Neutrophil (primary cell): Measurements from ENCODE around the gene CLTC.
"Not testable (repeated sequence)": the region's sequence is repeated elsewhere in the genome, so short reads cannot be mapped to it uniquely, and the experiment has no call there.

ENCODE experiments used
- H3K27ac ChIP-seq: fragments of 200-600 bp; sonication (generic); 2 replicates; pipeline ENCODE4 v1.5.1; 2016; ENCODE audit warnings: mild to moderate bottlenecking, moderate library complexity
- H3K27me3 ChIP-seq: fragments of 200-600 bp; sonication (generic); 2 replicates; pipeline ENCODE4 v1.6.0; 2016; ENCODE audit warnings: mild to moderate bottlenecking
- H3K36me3 ChIP-seq: fragments of 200-600 bp; sonication (generic); 2 replicates; pipeline ENCODE4 v1.5.1; 2017
- H3K4me1 ChIP-seq, 2 experiments: fragments of 200-600 bp in 1 of 2; sonication (generic) in 1 of 2; 1 replicate in 1 of 2; 2 replicates in 1 of 2; pipeline versions ENCODE4 v1.5.1 to v1.6.1; 2013 to 2016; ENCODE audit warnings: low read depth in 1 of 2, low read length in 1 of 2, mild to moderate bottlenecking in 1 of 2, moderate library complexity in 1 of 2; ENCODE audit not compliant: control insufficient read depth in 1 of 2, insufficient read depth in 1 of 2
- H3K4me3 ChIP-seq, 2 experiments: fragments of 200-600 bp in 1 of 2; sonication (generic) in 1 of 2; 1 replicate in 1 of 2; 2 replicates in 1 of 2; pipeline ENCODE4 v1.5.1; 2013 to 2016; ENCODE audit warnings: low read depth in 1 of 2, low read length in 1 of 2, mild to moderate bottlenecking in 1 of 2, moderate library complexity in 1 of 2
- H3K9me3 ChIP-seq: fragments of 200-600 bp; sonication (generic); 2 replicates; pipeline ENCODE4 v1.5.1; 2016
- TF ChIP-seq, protein P1 (sequence below): fragments of 200-600 bp; sonication (generic); IDR thresholded peaks from 2 replicates; pipeline ENCODE4 v1.5.1; 2016; ENCODE audit warnings: antibody characterized with exemption

Gene CLTC

DNA sequence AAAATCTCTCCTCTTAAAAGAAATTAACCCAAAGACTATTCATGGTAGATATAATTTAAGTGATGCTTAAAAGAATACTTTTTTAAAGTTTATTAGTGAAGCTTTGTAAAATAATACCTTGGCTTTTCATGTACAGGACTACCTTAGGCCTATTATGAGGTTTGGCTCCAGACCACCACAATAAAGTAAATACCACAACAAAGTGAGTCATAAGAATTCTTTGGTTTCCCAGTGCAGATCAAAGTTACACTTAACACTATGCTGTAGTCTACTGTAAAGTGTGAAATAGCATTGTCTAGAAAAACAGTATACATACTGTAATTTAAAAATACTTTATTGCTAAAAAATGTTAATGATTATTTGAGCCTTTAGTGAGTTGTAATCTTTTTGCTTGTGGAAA, 31.7 kb downstream of the CLTC start:
- H3K27ac ChIP-seq, result no peak overlapping the region
- H3K36me3 ChIP-seq, result peaks cover 93% of the 10 kb centered on the region
- H3K4me3 ChIP-seq, result no peak overlapping the region
- peaks cover 2 to 3% of the 10 kb centered on the region in 2 experiments for H3K4me1 ChIP-seq
- no peaks in the 10 kb centered on the region for H3K27me3 ChIP-seq
- TF ChIP-seq, protein P1, sequence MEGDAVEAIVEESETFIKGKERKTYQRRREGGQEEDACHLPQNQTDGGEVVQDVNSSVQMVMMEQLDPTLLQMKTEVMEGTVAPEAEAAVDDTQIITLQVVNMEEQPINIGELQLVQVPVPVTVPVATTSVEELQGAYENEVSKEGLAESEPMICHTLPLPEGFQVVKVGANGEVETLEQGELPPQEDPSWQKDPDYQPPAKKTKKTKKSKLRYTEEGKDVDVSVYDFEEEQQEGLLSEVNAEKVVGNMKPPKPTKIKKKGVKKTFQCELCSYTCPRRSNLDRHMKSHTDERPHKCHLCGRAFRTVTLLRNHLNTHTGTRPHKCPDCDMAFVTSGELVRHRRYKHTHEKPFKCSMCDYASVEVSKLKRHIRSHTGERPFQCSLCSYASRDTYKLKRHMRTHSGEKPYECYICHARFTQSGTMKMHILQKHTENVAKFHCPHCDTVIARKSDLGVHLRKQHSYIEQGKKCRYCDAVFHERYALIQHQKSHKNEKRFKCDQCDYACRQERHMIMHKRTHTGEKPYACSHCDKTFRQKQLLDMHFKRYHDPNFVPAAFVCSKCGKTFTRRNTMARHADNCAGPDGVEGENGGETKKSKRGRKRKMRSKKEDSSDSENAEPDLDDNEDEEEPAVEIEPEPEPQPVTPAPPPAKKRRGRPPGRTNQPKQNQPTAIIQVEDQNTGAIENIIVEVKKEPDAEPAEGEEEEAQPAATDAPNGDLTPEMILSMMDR, result no peak
- no peaks in the 10 kb centered on the region for H3K9me3 ChIP-seq

DNA sequence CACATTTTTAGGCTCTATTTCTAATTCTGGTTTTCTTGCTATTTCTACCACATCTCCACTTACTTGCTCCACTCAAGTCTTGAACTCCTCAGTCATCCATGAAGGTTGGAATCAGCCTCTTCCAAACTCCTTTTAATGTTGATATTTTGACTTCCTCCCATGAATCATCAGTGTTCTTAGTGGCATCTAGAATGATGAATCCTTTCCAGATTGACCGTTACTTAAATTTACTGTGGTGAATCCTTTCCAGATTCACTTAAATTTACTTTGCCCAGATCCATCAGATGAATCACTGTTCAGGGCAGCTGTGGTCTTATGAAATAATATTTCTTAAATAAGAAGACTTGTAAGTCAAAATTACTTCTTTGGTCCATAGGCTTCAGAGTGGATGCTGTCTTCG, 32.4 kb downstream of the CLTC start:
- H3K4me3 ChIP-seq, result no peak overlapping the region
- H3K36me3 ChIP-seq, result peaks cover 93% of the 10 kb centered on the region
- H3K27ac ChIP-seq, result no peak overlapping the region
- no peaks in the 10 kb centered on the region for H3K27me3 ChIP-seq
- TF ChIP-seq, protein P1, result no peak
- H3K9me3 ChIP-seq, result no peaks in the 10 kb centered on the region
- peaks cover 8% of the 10 kb centered on the region in 2 experiments for H3K4me1 ChIP-seq

DNA sequence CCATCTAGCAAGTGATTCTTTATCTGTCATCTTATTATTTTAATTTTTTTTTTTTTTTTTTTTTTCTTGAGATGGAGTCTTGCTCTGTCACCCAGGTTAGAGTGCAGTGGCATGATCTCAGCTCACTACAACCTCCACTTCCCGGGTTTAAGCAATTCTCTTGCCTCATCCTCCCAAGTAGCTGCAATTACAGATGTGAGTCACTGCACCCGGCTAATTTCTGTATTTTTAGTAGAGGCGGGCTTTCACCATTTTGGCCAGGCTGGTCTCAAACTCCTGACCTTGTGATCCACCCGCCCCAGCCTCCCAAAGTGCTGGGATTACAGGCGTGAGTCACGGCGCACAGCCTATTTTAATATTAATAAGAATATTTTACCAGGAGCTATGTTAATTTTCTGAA, 36.9 kb downstream of the CLTC start:
- H3K4me1 ChIP-seq, H3K9me3 ChIP-seq, H3K4me3 ChIP-seq, H3K27me3 ChIP-seq: not testable (repeated sequence)
- peak overlapping the region; percentile 53 for H3K27ac ChIP-seq
- peaks cover 93% of the 10 kb centered on the region for H3K36me3 ChIP-seq

DNA sequence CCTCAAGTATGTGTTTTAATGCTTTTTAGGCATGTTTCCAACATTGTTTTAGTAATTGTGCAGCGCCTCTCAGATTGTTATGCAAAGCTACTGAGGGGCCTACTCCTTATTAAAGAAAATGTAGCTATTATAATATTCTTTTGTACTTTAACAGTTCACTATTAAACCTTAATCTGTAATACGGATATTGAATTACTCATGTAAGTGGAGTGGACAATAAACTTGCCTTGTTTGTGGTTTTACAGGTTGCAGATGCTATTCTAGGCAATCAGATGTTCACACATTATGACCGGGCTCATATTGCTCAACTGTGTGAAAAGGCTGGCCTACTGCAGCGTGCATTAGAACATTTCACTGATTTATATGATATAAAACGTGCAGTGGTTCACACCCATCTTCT, 46.5 kb downstream of the CLTC start:
- Histone ChIP-seq H3K9me3 (no peaks in the 10 kb centered on the region), H3K4me3 (no peak overlapping the region), H3K27ac (peak overlapping the region; percentile 42), H3K36me3 (peaks cover 63% of the 10 kb centered on the region), H3K27me3 (no peaks in the 10 kb centered on the region), H3K4me1 (peaks cover 28 to 31% of the 10 kb centered on the region in 2 experiments)
- TF ChIP-seq, protein P1, result no peak

DNA sequence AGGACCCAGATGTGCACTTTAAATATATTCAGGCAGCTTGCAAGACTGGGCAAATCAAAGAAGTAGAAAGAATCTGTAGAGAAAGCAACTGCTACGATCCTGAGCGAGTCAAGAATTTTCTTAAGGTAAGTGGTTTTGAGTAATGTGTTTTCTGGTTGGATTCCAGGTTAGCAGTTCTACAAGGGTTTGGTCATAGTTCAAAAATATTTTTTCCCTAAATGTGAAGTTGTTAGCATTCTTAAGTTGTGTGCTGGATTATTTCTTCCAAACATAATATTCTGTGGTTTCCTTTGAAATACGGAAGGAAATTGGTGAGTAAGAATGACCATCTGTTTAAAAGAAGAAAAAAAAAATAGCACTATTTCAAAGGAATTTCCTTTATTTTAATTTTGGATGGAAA, 49.1 kb downstream of the CLTC start:
- Histone ChIP-seq H3K27ac (peak overlapping the region; percentile 86), H3K36me3 (peaks cover 42% of the 10 kb centered on the region), H3K9me3 (no peaks in the 10 kb centered on the region), H3K27me3 (no peaks in the 10 kb centered on the region), H3K4me1 (peaks cover 28 to 31% of the 10 kb centered on the region in 2 experiments), H3K4me3 (peak overlapping the region; percentile 5 to 43)
- TF ChIP-seq, protein P1, result no peak

DNA sequence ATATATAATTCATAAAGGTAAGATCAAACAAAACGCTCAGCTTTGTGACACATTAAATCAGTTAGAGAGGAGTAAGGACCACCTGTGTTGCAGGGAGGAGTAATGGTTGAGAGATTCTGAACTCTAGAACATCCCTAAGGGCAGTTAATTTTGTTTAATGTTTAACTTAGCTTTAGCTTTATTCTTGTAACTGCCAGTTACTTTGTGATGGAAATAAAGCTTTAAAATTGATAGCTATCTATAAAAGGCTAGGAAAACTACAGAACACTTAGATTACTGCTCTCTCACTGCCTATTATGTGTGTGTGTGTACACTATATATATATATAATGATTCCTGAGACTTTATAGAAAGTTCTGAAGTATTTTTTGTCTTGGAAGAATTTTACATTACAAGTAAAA, 49.7 kb downstream of the CLTC start:
- Histone ChIP-seq H3K4me3 (peak overlapping the region in 1 of 2 experiments; percentile 43), H3K9me3 (no peaks in the 10 kb centered on the region), H3K36me3 (peaks cover 42% of the 10 kb centered on the region), H3K4me1 (peaks cover 28 to 31% of the 10 kb centered on the region in 2 experiments), H3K27ac (peak overlapping the region; percentile 86), H3K27me3 (no peaks in the 10 kb centered on the region)
- TF ChIP-seq, protein P1, result no peak
